Fibroblast of skin of right quadriceps (primary cell): ENCODE measurements around the gene GPR171.
A peak's percentile ranks its signal among the peaks of the same experiment; 100 is the strongest.
"Not testable (repeated sequence)": the region's sequence is repeated elsewhere in the genome, so short reads cannot be mapped to it uniquely, and the experiment has no call there.

Experiments
- DNase-seq: peaks from one replicate; pipeline ENCODE4 v3.0.0-alpha.2; 2013

GPR171 gene

DNA sequence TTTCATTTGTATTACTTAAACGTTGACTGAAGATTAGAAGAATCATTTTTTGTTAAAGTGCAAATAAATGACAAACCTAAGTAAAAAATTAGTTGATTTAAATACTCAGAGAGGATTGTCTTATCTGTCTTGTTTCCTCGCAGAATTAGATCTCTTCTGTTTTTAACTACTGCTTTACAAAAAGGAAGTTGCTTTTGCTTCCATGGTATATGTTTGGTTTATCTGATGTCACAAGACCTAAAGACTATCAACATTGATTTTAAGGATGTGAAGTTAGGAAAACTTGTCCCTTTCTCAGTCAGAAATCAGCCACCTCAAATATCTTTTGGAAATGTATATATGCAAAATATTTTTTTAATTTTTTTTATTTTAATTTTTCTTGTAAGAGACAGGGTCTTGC lies 28.7 kb downstream of the GPR171 start:
- DNase-seq: no peak

GRCh38 chr3:151171145-151171757 lies 31.8 kb downstream of the GPR171 start:
- no peak for DNase-seq

GRCh38 chr3:151169948-151170679 lies 32.9 kb downstream of the GPR171 start:
- not testable (repeated sequence) for DNase-seq

DNA sequence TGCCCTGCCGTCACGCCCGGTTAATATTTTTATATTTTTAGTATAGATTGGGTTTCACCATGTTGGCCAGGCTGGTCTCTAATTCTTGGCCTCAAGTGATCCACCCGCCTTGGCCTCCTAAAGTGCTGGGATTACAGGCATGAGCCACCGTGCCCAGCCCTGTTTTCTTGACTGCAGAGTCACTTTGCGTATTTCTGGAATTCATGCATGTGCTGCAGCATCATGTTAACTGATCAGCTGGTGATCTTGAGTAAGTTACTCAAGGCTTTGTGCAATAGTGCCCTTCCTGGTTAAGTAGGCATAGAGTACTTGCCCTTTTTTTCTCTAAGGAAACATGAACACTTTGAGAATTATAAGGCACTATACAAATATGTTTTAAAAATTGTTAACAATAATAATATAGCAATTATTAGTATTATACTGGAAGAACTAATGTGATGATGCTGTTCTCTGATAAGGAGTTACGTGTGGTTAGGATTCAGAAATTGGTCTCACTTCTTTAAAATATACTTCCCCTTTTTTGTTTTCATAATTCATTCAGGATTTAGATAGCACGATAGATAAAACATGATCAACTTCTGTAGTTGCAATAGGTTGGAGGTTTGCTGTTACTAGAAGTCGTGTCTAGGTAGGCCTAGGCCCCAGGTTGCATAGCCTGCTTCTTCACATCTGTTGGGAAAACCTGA lies 33.6 kb downstream of the GPR171 start:
- DNase-seq: no peak

GRCh38 chr3:151168269-151169094 lies 34.5 kb downstream of the GPR171 start:
- peak; percentile 66 for DNase-seq

GRCh38 chr3:151166161-151166560 lies 36.9 kb downstream of the GPR171 start:
- no peak for DNase-seq

DNA sequence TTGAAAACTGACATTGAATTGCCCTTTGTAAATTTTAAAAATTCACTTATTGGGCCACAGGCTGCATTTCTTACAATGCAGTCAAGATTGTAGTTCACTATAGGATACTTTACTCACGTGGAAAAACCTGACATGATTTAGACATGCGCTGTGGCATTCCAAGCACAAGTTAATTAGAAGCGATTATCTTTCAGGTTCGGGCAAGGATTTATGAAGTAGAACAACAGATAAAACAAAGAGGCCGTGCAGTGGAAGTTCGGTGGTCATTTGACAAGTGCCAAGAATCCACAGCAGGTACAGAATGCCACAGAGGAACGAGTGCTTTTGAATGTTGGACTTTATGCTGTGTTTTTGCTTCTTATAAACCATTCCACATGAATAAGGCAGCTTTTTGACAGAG lies 37.8 kb downstream of the GPR171 start:
- no peak for DNase-seq

DNA sequence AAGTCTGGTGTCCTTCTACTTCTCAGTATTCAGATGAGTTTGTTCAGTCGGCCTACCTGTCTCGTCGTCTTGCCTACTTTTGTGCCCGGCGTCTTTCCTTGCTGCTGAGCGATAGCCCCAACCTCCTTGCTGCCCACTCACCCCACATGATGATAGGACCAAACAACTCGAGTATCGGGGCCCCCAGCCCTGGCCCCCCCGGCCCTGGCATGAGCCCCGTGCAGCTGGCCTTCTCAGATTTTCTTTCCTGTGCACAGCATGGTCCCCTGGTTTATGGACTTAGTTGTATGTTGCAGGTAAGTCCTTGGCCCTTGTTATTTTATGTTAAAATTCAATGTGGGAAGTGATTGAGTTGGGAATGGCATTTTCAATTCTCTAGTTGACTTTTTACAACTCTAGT lies 43.2 kb downstream of the GPR171 start:
- DNase-seq: no peak

DNA sequence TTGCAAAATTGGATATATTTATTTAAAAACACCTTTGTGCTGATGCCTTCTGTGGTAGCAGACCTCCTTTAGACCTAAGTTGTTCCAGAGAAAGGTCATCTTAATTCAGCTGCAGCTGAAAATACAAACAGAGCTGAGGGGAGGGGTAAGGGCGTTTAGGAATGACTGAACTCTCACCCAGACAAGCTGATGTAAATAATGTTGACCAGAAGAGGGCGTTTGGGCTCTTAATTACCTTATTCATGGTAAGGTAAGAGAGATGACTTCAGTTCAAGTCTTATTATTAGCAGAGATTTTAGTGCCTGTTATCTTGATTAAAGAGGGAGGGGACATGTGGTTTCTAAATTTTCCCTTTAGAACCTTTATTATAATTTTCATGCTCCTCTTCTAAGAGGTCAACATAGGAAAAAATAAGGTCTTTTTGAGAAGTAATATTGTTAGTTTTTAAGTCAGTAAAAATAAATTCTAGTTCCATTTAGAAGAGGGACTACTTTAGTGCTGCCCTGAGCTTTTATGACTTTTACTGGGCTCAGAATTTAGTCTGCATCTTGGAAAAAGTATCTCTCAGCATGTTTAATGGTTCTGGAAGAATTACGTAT lies 46.3 kb downstream of the GPR171 start:
- peak; percentile 54 for DNase-seq

- no peak for DNase-seq
Measured at GRCh38 chr3:151155409-151156128, 47.4 kb downstream of the GPR171 start.

DNA sequence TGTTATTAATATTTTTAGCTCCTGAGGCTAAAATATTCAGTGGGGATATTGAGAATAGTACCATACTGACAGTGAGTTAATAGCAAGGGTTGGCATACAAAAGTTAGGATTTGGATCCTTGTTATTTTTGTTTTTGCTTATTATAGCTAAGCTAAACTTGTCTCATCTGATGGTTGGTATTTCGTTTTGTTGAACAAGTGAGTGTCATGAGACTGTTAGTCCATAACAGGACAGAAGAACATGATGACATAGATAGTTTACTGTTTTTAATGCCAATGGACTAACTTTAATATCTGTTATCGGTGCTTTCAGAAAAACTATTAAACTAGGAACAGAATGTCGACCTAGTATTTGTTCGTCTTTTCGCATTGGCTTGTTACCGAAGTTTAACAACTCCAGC lies 48.5 kb downstream of the GPR171 start:
- DNase-seq: no peak

DNA sequence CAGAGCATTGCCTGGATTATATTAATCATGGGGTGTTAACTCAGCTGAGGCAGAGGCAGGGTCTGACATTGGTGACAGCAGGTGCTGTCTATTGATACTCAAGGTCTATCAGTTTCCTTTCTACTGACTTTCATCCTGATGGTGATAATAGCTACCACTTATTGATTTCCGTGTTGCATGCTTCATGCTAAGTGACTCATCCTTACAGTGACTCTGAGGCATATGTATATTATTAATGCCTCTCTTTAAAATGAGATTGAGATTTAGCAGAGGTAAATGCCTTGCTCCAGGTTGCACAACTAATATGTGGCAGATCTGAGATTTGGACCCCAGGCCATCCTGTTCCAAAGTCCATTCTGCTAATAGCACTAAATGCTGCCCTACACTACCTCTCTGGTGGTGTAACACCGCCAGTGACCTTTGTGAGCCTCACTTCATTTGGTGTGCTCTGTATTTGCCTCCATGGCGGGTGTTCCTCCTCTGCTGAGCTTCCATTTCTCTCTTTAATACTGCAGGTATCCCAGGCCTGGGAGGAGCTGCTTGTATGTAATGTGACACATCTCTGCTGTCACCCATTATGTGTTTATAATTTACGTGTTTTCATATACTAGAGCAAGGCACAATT lies 50.4 kb downstream of the GPR171 start:
- no peak for DNase-seq
